HG03108 (cell line): Measurements from ENCODE around the gene LYPLA2.
"Not testable (repeated sequence)": the region's sequence is repeated elsewhere in the genome, so short reads cannot be mapped to it uniquely, and the experiment has no call there.

Source experiments
- ATAC-seq: cut with Tn5 transposase; IDR thresholded peaks from one replicate; pipeline ENCODE4 v1.9.1; 2021; ENCODE audit warnings: moderate library complexity; ENCODE audit not compliant: unreplicated experiment

LYPLA2 gene

GRCh38 chr1:23799570-23800399 lies 8.8 kb downstream of the LYPLA2 start:
- no peak for ATAC-seq

- peak; percentile 65 for ATAC-seq
These were observed 9.7 kb downstream of the LYPLA2 start, which contains the start of gene GALE for GRCh38 chr1:23800400-23801337. TSS of gene GALE (minus strand) at chr1:23800754. CDS start at chr1:23799007, 1,747 bp downstream.

- no peak for ATAC-seq
These were observed 10.4 kb downstream of the LYPLA2 start for GRCh38 chr1:23801338-23801748.

- no peak for ATAC-seq
These were observed 10.9 kb downstream of the LYPLA2 start for GRCh38 chr1:23801876-23802275.

- not testable (repeated sequence) for ATAC-seq
These were observed 11.9 kb downstream of the LYPLA2 start for GRCh38 chr1:23802809-23803342.

GRCh38 chr1:23803674-23804073 lies 12.7 kb downstream of the LYPLA2 start:
- no peak for ATAC-seq

- no peak for ATAC-seq
These were observed 13.4 kb downstream of the LYPLA2 start for GRCh38 chr1:23804183-23804835.

GRCh38 chr1:23805025-23805424 lies 14.1 kb downstream of the LYPLA2 start:
- no peak for ATAC-seq

GRCh38 chr1:23806280-23806679 lies 15.3 kb downstream of the LYPLA2 start:
- ATAC-seq, result no peak

- no peak for ATAC-seq
These were observed 16.5 kb downstream of the LYPLA2 start for GRCh38 chr1:23807453-23807852.

GRCh38 chr1:23809751-23810171 lies 18.8 kb downstream of the LYPLA2 start:
- peak; percentile 56 for ATAC-seq

GRCh38 chr1:23810818-23811540 lies 20.0 kb downstream of the LYPLA2 start:
- ATAC-seq, result no peak

- no peak for ATAC-seq
These were observed 23.1 kb downstream of the LYPLA2 start for GRCh38 chr1:23814016-23814415.

- no peak for ATAC-seq
These were observed 25.4 kb downstream of the LYPLA2 start for GRCh38 chr1:23816361-23816760.

- no peak for ATAC-seq
These were observed 26.0 kb downstream of the LYPLA2 start for GRCh38 chr1:23816906-23817305.

- ATAC-seq, result peak; percentile 62
These were observed 26.7 kb downstream of the LYPLA2 start for GRCh38 chr1:23817633-23818032.

- ATAC-seq, result no peak
These were observed 32.8 kb downstream of the LYPLA2 start for GRCh38 chr1:23823767-23824166.

GRCh38 chr1:23824711-23825075 lies 33.7 kb downstream of the LYPLA2 start:
- ATAC-seq, result no peak

- peak; percentile 84 for ATAC-seq
These were observed 34.3 kb downstream of the LYPLA2 start, which contains the start of gene HMGCL for GRCh38 chr1:23825076-23825761. TSS of gene HMGCL (minus strand) at chr1:23825429. CDS start at chr1:23825415, 14 bp downstream.
